Activated T-cell treated with anti-CD3 and anti-CD28 coated beads, Interleukin-2, amount 50 U/mL, for 4 hours (primary cell): Measurements from ENCODE around the gene NDUFS1. TPM values are rescaled to one million over a fixed set of nuclear protein-coding genes. Genes with fewer than 3 reads are reported as not detected.
"Not testable (repeated sequence)": the region's sequence is repeated elsewhere in the genome, so short reads cannot be mapped to it uniquely, and the experiment has no call there.

ENCODE experiments used
- ATAC-seq, 2 donors: fragments of 200-7000 bp; cut with Tn5 transposase; one replicate each; pipeline ENCODE4 v1.10.0; 2021
- DNase-seq: peaks from one replicate; pipeline ENCODE4 v3.0.0-alpha.2; 2020
- H3K27me3 Mint-ChIP-seq: one replicate; pipeline ENCODE4 v1.8.0; 2021; ENCODE audit warnings: low read depth, mixed read lengths
- H3K36me3 Mint-ChIP-seq: one replicate; pipeline ENCODE4 v1.8.0; 2022; ENCODE audit warnings: mixed read lengths; ENCODE audit not compliant: insufficient read depth
- H3K4me1 Mint-ChIP-seq: one replicate; pipeline ENCODE4 v1.8.0; 2021; ENCODE audit warnings: low read depth, mixed read lengths
- H3K4me3 Mint-ChIP-seq: one replicate; pipeline ENCODE4 v1.8.0; 2021; ENCODE audit warnings: mild to moderate bottlenecking, moderate library complexity, mixed read lengths
- H3K9me3 Mint-ChIP-seq: one replicate; pipeline ENCODE4 v1.8.0; 2021; ENCODE audit warnings: mixed read lengths
- total RNA-seq, 3 donors: library from RNA; stranded (reverse); gene quantifications; one replicate each; pipeline ENCODE4 v1.2.1, GENCODE V29; 2021

NDUFS1 gene
- total RNA-seq, 3 donors from 2014 or later, result 70.4 to 74.1 (median 71.2) TPM

GRCh38 chr2:206098872-206099271 lies 60.4 kb downstream of the NDUFS1 start:
- H3K4me3 Mint-ChIP-seq, H3K27me3 Mint-ChIP-seq, H3K4me1 Mint-ChIP-seq, ATAC-seq, DNase-seq, H3K9me3 Mint-ChIP-seq, H3K36me3 Mint-ChIP-seq: not testable (repeated sequence)

DNA sequence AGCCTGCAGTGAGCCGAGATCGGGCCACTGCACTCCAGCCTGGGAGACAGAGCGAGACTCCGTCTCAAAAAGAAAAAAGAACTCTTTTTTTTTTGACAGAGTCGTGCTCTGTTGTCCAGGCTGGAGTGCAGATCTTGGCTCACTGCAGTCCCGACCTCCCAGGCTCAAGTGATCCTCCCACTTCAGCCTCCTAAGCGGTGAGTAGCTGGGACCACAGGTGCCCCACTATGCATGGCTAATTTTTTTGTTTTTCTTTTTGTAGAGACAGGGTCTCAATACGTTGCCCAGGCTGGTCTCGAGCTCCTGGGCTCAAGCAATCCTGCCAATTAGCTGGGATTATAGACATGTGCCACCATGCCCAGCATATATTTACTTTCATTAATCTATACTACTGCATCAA lies 60.8 kb downstream of the NDUFS1 start:
- Mint-ChIP-seq H3K27me3 (no peaks in the 10 kb centered on the region), H3K4me3 (no peak overlapping the region), H3K4me1 (no peaks in the 10 kb centered on the region), H3K9me3 (no peaks in the 10 kb centered on the region), H3K36me3 (no peaks in the 10 kb centered on the region)
- ATAC-seq, result no peak
- no peak for DNase-seq

DNA sequence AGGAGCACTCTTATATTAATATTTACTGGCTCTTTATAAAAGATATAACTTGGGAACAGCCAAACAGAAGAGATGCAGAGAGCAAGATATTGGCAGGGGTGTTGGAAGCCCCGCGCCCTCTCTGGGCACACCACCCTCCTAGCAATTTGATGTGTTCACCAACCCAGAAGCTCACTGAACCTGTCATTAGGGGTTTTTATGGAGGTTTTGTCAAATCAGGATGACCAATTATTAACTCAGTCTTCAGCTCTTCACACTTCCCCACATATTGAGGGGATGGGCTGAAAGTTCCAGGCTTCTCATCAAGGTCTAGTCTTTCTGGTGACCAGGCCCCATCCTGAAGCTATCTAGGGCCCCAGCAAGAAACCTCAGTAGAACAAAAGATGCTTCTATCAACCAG lies 62.4 kb downstream of the NDUFS1 start:
- H3K27me3 Mint-ChIP-seq, result no peaks in the 10 kb centered on the region
- H3K36me3 Mint-ChIP-seq, result no peaks in the 10 kb centered on the region
- H3K9me3 Mint-ChIP-seq, result no peaks in the 10 kb centered on the region
- H3K4me1 Mint-ChIP-seq, result no peaks in the 10 kb centered on the region
- no peak for DNase-seq
- ATAC-seq, result no peak
- no peak overlapping the region for H3K4me3 Mint-ChIP-seq

DNA sequence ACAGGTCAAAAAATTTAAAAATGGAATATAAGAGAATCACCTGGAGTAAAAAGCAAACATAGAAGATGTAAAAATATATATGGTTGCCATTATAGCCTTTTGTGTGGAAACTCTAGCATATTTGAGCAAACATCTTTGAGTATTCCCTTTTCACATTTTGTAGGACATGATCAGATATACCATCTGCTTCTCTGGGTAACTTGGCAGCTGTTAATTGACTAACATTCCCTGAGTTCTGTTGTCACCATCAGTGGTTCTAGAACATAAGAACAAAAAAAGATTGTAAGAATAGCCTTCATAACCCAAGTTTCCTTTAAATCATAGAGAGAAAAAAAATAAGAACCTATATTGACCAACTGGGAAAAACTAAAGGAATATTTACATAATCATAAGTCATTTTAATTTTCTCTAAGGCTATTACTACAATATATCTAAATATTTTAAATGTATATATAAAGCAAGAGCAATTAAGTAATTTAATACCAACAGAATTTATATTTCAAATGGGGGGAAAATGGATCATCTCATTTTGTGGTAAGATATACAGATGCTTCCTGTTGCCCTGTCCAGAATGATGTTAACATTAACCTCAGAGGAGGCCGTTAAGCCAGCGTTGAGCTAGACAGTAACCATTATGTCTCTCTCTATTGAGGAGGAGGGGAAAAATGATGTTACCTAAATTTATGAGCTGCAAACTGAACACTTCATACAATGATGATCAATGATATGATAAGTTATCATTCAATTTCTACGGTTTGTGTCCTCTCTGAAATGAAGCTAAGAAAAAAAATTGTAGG lies 63.5 kb downstream of the NDUFS1 start:
- H3K9me3 Mint-ChIP-seq, result no peaks in the 10 kb centered on the region
- DNase-seq, result no peak
- H3K4me1 Mint-ChIP-seq, result no peaks in the 10 kb centered on the region
- H3K27me3 Mint-ChIP-seq, result no peaks in the 10 kb centered on the region
- H3K36me3 Mint-ChIP-seq, result no peaks in the 10 kb centered on the region
- no peak for ATAC-seq
- H3K4me3 Mint-ChIP-seq, result no peak overlapping the region

- DNase-seq (no peak), ATAC-seq (no peak)
- Mint-ChIP-seq H3K27me3 (no peaks in the 10 kb centered on the region), H3K9me3 (no peaks in the 10 kb centered on the region), H3K4me1 (peaks cover 8% of the 10 kb centered on the region), H3K36me3 (peaks cover 1% of the 10 kb centered on the region), H3K4me3 (no peak overlapping the region)
These were observed 66.9 kb downstream of the NDUFS1 start for GRCh38 chr2:206092297-206092696.

- Mint-ChIP-seq H3K27me3 (no peaks in the 10 kb centered on the region), H3K4me3 (no peak overlapping the region), H3K4me1 (peaks cover 25% of the 10 kb centered on the region), H3K36me3 (peaks cover 1% of the 10 kb centered on the region), H3K9me3 (no peaks in the 10 kb centered on the region)
- DNase-seq, result no peak
- no peak for ATAC-seq
These were observed 71.0 kb downstream of the NDUFS1 start for GRCh38 chr2:206088248-206088647.

GRCh38 chr2:206086716-206087350 lies 72.4 kb downstream of the NDUFS1 start:
- no peaks in the 10 kb centered on the region for H3K9me3 Mint-ChIP-seq
- no peaks in the 10 kb centered on the region for H3K27me3 Mint-ChIP-seq
- peaks cover 1% of the 10 kb centered on the region for H3K36me3 Mint-ChIP-seq
- H3K4me3 Mint-ChIP-seq, result peak overlapping the region; percentile 99
- H3K4me1 Mint-ChIP-seq, result peaks cover 32% of the 10 kb centered on the region
- ATAC-seq (no peak), DNase-seq (no peak)

GRCh38 chr2:206085742-206086445 lies 73.3 kb downstream of the NDUFS1 start, which contains the start of gene INO80D:
Gene INO80D, minus strand, starts transcription at chr2:206086174. Its CDS starts 23,158 bp downstream, at chr2:206063016.
- Mint-ChIP-seq H3K27me3 (no peaks in the 10 kb centered on the region), H3K4me1 (peaks cover 41% of the 10 kb centered on the region), H3K4me3 (peak within 1 kb of the TSS; percentile 99), H3K36me3 (peaks cover 1% of the 10 kb centered on the region), H3K9me3 (no peaks in the 10 kb centered on the region)
- peak; percentile 93 to 94 for ATAC-seq
- DNase-seq, result peak; percentile 71

- H3K27me3 Mint-ChIP-seq, result no peaks in the 10 kb centered on the region
- no peaks in the 10 kb centered on the region for H3K9me3 Mint-ChIP-seq
- H3K4me1 Mint-ChIP-seq, result peaks cover 42% of the 10 kb centered on the region
- peaks cover under 1% of the 10 kb centered on the region for H3K36me3 Mint-ChIP-seq
- ATAC-seq, result peak; percentile 44 to 49
- H3K4me3 Mint-ChIP-seq, result peak overlapping the region; percentile 99
- DNase-seq, result peak; percentile 22
These were observed 74.1 kb downstream of the NDUFS1 start for GRCh38 chr2:206084870-206085741.

DNA sequence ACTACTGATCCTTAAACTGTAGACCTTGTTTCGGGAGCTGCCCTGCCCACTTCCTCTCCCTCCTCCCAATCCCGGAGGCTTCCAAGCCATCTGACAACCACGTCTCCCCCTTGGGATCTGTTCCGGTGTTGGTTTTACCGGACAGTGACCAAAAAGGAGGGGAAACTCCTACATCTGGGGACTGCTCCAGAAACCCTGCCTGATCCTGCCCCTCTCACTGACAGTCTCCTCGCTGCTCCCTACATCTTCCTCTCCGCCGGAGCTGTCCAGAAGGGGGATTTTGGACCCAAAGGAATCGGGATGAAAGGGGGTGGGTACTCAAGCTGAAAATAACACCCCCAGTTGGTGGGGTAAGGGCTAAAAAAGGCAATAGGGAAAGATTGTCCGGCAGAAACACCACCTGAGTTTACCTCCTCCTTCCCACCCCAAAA lies 74.8 kb downstream of the NDUFS1 start:
- Mint-ChIP-seq H3K9me3 (no peaks in the 10 kb centered on the region), H3K27me3 (no peaks in the 10 kb centered on the region), H3K4me3 (peak overlapping the region; percentile 97), H3K36me3 (no peaks in the 10 kb centered on the region), H3K4me1 (peaks cover 49% of the 10 kb centered on the region)
- ATAC-seq (no peak), DNase-seq (no peak)

DNA sequence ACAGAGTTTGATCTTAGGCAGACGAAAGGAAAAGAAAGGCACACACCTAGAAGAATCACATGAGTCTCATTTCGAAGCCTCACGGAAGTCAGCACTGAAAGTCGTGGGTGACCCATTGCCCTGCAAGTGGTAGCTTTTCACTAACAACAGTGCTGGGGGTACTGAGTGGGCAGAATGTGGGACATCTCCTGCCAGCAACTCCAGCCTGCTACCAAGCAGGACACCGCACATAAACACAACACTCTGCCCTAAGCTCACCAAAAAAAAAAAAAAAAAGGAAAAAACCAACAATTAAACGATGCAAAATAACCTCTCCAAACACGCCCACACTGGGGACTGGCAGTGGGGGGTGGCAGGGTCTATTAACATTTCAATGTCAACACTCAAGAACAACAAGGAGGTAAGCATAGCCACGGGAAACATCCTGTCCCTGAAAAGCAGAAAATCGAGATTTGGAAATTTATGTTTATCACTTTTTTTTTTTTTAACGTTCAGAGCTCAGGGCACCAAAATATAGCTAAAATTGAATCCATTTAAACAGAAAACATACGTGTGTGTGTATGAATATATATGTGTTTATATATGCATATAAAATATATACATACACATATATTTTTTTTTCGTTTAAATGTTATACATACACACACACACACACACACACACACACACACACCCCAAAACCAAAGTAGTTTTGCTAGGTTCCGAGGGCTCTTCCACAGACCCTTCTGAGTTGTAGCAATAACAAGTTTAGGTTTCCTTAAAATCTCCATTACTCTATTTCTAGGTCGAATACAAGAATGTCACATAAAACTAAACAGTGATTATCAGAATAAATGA lies 75.4 kb downstream of the NDUFS1 start:
- no peaks in the 10 kb centered on the region for H3K9me3 Mint-ChIP-seq
- H3K4me3 Mint-ChIP-seq, result peak overlapping the region; percentile 97
- DNase-seq (no peak), ATAC-seq (no peak)
- H3K36me3 Mint-ChIP-seq, result no peaks in the 10 kb centered on the region
- H3K4me1 Mint-ChIP-seq, result peaks cover 49% of the 10 kb centered on the region
- no peaks in the 10 kb centered on the region for H3K27me3 Mint-ChIP-seq

- peaks cover 3% of the 10 kb centered on the region for H3K36me3 Mint-ChIP-seq
- H3K4me3 Mint-ChIP-seq, result no peak overlapping the region
- no peaks in the 10 kb centered on the region for H3K27me3 Mint-ChIP-seq
- no peaks in the 10 kb centered on the region for H3K9me3 Mint-ChIP-seq
- peaks cover 52% of the 10 kb centered on the region for H3K4me1 Mint-ChIP-seq
- ATAC-seq (no peak), DNase-seq (no peak)
These were observed 76.9 kb downstream of the NDUFS1 start for GRCh38 chr2:206082298-206082843.

GRCh38 chr2:206080927-206081326 lies 78.3 kb downstream of the NDUFS1 start:
- Mint-ChIP-seq H3K4me1 (peaks cover 41% of the 10 kb centered on the region), H3K9me3 (no peaks in the 10 kb centered on the region), H3K36me3 (peaks cover 3% of the 10 kb centered on the region)

More at GRCh38 chr2:206080927-206081326, 78.3 kb downstream of the NDUFS1 start:
- Mint-ChIP-seq H3K4me3 (no peak overlapping the region), H3K27me3 (no peaks in the 10 kb centered on the region)
- no peak for DNase-seq
- no peak for ATAC-seq
